HCT116 (cell line): ENCODE results near the gene NRIP2.

Experiments used
- EZH2 ChIP-seq: fragments of 200-600 bp; sonication (generic); IDR thresholded peaks from 2 replicates; pipeline ENCODE4 v1.6.1; 2017; ENCODE audit warnings: antibody characterized with exemption, mixed run types
- EZH2phosphoT487 ChIP-seq: fragments of 200-600 bp; IDR thresholded peaks from 2 replicates; pipeline ENCODE4 v1.6.1; 2018; ENCODE audit warnings: antibody characterized with exemption, borderline replicate concordance
- JUND ChIP-seq: IDR thresholded peaks from 2 replicates; pipeline ENCODE4 v1.6.1; 2012
- TF ChIP-seq, protein P1 (sequence below): IDR thresholded peaks from 2 replicates; pipeline ENCODE4 v1.6.1; 2012
- TF ChIP-seq, protein P2 (sequence below): IDR thresholded peaks from 2 replicates; pipeline ENCODE4 v1.6.1; 2012; ENCODE audit warnings: low read depth

DNA sequence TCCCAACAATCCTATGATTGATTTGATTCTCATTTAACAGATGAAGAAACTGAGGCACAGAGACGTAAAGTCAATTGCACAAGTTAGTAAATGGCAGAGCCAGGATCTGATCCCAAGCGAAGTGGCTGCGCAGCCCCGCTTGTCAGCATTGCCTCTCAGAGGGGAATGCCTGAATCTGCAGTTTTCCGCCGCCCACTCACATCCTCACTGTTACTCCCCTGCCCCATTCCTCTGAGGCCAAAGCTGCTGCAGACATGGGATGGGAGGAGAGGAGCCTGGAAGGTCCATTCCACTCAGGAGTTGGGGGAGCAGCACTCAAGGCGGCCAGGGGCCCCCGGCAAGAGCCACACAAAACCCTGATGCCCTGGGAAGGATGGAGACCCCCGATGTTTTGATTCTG lies 1.0 kb downstream of the NRIP2 start:
- TF ChIP-seq, protein P1, sequence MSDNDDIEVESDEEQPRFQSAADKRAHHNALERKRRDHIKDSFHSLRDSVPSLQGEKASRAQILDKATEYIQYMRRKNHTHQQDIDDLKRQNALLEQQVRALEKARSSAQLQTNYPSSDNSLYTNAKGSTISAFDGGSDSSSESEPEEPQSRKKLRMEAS = no peak
- no peak for TF ChIP-seq EZH2
- TF ChIP-seq, protein P2, sequence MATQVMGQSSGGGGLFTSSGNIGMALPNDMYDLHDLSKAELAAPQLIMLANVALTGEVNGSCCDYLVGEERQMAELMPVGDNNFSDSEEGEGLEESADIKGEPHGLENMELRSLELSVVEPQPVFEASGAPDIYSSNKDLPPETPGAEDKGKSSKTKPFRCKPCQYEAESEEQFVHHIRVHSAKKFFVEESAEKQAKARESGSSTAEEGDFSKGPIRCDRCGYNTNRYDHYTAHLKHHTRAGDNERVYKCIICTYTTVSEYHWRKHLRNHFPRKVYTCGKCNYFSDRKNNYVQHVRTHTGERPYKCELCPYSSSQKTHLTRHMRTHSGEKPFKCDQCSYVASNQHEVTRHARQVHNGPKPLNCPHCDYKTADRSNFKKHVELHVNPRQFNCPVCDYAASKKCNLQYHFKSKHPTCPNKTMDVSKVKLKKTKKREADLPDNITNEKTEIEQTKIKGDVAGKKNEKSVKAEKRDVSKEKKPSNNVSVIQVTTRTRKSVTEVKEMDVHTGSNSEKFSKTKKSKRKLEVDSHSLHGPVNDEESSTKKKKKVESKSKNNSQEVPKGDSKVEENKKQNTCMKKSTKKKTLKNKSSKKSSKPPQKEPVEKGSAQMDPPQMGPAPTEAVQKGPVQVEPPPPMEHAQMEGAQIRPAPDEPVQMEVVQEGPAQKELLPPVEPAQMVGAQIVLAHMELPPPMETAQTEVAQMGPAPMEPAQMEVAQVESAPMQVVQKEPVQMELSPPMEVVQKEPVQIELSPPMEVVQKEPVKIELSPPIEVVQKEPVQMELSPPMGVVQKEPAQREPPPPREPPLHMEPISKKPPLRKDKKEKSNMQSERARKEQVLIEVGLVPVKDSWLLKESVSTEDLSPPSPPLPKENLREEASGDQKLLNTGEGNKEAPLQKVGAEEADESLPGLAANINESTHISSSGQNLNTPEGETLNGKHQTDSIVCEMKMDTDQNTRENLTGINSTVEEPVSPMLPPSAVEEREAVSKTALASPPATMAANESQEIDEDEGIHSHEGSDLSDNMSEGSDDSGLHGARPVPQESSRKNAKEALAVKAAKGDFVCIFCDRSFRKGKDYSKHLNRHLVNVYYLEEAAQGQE = no peak
- TF ChIP-seq JUND = no peak
- no peak for TF ChIP-seq EZH2phosphoT487
